Cardiac septum (tissue), 1 donor: Measurements from ENCODE around the gene TEX29. TPM values are rescaled to one million over a fixed set of nuclear protein-coding genes. Genes with fewer than 3 reads are reported as not detected.

Experiments
- DNase-seq: peaks from one replicate; pipeline ENCODE4 v3.0.0-alpha.2; 2020; ENCODE audit warnings: low spot score
- intact Hi-C: fragments of 100-400 bp; cut with DNase I; formaldehyde crosslinking; loops from one replicate; pipeline ENCODE4 v1.14.0; 2022
- total RNA-seq: library from RNA; stranded (reverse); fragmentation: NEBNext Ultra II Directional; extraction: Animal tissue kit (Norgen Biotek cat#: 25700); gene quantifications from one replicate; pipeline ENCODE4 v1.2.1, GENCODE V29; 2021
- donor health status: DM: no; HTN: no; CAD: no.

The TEX29 gene
- total RNA-seq, 1 donor from 2014 or later, result 0.70 TPM

DNA sequence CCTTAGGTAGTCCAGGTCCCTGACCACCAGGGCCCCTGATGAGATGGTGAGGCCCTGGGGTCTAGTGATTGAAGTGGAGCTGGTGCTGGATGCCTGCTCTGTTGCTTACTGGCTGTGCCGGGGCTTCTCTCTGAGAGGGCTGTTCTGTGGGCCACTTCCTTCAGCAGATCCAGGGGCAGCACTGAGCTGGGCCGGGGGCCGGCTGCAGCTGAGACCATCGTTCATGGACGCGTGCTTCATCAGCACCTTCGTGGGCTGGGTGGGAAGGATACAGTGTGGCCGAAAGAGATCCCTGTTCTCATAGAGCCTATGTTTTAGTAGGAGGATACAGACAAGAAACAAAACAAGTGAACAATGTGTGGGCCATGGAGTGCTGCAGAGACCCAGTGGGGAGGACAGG lies 33.2 kb upstream of the TEX29 start:
- intact Hi-C loops, result no loop called here
- DNase-seq, result no peak

DNA sequence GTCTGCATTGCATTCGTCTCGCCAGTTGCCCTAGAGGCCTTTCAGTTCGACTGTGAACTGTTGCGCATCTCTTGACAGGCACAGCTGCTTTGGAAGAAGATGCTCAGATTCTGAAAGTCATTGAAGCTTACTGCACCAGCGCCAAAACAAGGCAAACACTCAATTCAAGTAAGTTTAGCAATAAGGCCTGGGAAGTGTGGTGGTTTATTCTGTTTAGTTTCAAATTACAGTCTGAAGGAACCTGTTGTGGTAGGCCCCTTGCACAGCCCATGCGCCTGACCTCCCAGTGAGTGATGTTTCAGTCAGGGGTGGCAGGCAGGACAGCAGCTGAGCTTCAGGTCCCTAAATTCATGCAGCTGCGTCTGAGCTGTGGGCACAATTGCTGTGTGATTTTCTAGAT lies 32.2 kb upstream of the TEX29 start:
- DNase-seq, result no peak
- intact Hi-C loops, result no loop called here

DNA sequence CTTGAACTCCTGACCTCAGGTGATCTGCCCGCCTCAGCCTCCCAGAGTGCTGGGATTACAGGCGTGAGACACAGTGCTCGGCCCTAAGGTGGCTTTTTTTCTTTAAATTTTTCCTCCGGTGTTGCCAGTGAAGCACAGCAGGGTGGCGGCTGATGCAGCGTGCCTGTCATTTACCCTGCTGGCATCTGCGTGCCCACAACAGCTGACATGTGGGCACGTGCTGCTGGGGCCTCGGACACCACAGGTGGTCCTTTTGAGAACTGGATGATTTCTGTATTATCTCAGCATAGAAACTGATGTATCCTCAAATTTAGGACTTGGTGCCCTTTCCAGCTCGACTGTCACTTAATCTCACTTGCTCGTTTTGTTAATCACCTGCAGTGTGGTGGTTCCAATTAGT lies 31.2 kb upstream of the TEX29 start:
- intact Hi-C loops, result no loop called here
- DNase-seq, result no peak

DNA sequence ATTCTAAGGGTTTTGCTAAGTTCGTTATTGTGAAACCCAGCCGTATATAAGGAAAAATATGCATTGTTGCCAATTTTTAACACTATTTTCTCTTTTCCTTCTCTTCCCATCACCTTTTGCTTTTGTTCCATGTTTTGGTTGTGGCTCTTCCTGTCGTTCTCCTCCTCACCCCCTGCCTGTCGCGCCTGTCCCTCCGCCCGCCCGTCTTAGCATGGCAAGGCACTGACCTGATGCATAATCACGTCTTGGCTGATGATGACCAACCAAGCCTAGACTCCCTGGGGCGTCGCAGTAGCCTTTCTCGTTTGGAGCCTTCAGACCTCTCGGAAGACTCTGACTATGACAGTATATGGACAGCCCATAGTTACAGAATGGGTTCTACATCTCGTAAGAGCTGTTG lies 28.5 kb upstream of the TEX29 start:
- no peak for DNase-seq
- intact Hi-C loops, result no loop called here

DNA sequence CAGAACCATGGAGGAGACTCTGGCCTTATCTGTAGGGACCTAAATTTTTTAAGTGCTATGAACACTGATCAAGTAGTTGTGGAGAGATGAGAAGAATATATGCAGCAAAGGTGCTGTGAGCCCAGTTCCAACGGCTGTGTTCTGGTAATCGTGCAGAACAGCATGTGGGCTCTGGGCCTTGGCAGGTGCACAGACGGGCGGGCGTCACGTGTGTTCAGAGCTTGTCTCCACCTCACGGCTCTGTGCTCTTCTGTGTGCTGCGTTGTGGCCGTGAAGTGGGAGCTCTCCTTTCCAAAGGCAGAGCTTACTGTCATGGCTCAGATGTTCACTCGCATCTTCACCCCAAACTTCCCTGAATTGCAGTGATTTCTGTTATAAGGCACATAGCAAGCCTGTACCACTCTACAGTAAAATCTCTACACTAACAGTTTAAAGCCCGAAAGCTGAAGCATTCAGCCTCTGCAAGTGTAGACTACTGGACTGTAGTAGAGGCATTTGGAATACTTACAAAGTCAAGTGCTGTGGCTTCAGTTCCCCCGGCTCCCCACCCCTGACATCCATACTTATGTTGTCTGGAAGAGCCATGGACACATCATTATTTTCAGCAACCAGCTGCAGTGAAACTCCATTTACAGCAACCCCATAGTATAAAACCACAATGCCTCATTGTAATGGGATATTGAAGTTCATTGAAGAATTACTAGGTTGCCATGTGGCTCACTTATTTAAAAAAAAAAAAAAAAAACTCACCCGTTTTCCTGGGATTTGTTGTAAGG lies 27.5 kb upstream of the TEX29 start:
- no peak for DNase-seq
- intact Hi-C loops, result no loop called here

DNA sequence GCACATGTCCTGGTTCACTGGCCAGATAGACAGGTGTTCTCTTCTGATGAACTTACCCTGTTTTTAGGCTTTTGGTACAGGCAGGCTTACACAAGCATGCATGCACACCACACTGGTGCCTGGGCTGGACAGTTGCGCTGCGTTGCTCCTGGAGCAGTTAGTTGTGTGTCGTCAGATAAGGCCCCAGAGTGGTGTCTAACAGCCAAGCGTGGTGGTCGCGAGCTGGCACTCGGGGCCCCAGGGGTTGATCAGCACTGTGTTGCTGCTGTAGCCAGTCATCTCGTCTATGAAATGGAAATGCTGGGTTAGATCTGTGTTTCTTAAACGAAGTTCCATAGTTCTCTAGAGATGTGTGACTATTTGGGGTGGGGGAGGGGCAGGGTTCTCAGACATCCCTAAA lies 24.6 kb upstream of the TEX29 start:
- DNase-seq, result no peak
- intact Hi-C loops, result no loop called here

DNA sequence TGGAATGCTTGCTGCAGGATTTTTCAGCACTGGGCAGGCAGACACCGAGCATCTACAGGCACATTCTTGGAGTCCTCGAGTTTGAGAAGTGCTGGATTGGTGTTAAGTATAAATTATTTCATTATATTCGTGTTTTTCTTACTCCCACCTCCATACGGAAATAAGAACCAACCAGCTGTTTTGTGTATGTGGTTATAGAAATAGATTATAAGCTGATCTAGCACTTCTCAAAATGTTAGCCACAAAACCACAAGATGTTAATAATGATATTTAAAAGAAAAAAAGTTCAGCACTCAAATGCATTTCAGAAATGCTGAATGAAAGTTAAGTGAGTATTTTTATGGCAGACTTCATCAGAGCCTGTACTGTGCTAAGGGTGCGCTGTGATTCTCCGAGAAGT lies 24.0 kb upstream of the TEX29 start:
- no peak for DNase-seq
- intact Hi-C loops, result no loop called here

DNA sequence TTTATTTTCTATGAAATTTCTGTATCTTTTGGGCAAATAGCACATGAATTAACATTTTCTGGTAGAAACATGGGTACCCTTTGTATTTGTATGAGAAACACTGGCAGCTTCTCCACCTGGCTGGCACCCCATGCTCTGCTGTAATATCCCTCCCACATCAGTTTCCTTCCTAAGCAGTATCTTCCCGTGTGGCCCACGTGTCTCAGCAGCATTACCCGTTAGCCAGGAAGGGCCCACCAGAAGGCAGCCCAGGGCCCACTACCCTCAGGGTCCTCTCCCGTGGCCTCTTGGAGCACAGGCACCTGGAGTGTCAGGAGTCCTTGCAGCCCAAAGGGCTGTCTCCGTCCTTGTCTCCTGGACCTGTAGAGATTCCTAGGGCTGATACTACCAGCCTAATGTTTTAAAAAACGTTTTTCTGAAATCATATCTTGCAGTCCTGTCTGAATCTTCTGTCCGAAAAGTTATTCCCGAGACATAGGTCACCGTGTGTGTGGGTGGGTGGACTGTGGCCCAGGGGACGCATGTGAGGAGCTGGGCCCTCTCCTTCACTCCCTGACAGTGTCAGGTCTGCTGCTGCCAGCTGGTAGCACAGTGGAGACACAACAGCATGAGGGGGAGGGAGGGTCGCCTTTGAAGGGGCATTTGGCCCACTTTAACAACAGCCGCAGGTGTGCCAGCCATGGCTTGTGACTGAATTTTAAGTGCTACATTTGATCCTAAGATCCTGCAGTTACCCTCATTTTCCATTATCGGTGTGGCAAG lies 22.0 kb upstream of the TEX29 start:
- no peak for DNase-seq
- intact Hi-C loops, result no loop called here

DNA sequence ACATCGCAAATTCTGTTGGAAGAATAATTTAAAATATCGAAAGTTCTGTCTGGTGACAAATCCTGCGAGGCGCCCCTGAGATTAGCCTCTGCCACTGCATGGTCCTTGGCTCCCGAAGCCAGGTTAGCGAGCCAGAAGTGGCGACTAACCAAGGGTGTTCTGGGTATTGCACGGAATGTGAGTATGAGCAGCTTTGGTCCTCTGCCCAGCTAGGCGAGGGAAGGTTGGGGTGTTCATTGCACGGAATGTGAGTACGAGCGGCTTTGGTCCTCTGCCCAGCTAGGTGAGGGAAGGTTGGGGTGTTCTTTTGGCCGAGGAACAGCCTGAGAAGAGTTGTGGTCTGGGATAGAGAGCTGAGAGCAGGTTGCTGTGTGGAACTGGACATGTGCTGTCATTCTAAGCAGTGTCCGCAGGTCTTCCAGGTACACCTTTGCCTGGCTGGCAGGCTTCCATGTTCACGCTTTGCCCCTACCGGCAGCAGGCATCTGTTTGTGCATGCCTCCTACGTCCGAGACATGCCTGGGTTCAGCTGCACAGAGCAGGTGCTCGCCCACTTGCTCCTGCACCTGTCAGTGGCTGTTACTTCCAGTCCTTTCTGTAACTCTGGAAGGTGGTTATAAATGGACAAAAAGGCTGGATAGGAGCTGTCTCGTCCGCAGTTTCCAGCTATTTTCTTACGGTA lies 18.3 kb upstream of the TEX29 start:
- DNase-seq, result no peak
- intact Hi-C loops, result no loop called here

DNA sequence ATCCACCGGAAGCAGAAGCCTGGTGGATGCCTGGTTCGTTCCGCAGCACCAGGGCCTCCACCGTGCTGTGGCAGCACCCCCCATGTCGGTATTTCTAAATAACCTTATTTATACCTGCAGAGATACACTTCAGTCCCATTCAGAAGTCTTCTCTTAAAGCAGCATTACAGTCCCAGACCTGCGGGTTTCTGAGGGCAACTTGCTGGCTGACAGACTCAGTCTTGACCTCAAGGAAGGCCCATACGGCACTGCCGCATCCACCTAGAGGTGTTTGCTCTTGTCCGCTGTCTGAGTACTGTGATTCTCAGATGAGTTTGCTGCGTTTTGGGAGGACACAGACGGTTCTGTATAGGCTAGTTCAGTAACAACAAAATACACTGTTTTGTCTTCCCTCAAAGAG lies 16.9 kb upstream of the TEX29 start:
- no peak for DNase-seq
- intact Hi-C loops, result no loop called here

DNA sequence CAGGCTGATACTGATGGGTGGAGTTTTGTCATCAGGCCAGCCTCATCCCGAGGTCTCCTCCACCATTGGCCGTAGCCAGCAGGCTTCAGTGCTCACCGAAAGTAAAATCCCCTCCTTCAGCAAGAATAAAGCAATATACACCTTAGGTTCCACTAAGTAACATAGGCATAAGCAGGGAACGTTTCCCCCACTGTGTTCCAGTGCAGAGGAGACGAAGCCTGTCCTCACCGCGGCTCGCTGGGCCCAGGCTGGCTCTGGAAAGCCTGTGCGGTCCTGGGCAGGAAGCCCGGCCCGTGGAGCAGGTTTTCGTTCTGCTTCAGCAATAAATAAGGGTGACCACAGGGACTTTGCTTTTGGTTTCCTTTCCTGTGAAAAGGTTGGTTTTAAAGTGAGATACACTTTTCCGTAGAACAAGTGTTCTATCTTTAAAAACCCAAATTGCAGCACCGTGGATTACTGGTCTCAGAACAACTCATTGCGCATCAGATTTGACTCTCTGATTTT lies 16.3 kb upstream of the TEX29 start:
- intact Hi-C loops, result no loop called here
- DNase-seq, result no peak

DNA sequence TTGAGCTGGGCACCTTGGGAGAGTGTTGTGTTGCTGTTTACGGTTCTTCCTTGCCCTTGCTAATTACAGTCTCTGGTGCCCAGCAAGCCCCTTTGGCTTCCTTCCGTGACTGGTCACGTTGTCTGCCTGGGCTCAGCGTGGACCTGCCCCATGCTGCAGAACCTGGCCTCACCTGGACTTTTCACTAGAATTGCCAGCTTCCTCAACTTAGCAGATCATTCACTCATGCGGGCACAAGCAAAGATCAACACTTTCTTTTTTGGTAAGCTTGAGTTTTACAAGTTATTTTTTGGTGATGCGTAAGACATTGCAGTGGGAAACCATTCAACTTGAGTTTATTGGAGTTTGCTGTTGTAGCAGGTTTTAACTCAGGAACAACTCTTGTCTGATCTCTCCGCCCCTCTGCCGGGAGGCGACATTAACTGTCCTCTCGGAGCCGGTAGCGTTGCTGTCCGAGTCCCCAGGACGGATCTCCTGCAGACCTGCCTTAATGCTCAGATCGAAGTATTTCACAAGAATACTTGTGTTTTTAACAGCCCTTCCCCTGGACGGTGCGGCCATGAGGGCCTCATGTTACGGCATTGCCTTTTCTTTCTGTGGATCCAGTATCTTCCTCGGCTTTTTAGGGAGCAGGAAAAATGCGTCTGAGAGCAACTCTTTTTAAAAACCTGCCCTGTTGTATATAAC lies 15.7 kb upstream of the TEX29 start:
- DNase-seq, result no peak
- intact Hi-C loops, result no loop called here

DNA sequence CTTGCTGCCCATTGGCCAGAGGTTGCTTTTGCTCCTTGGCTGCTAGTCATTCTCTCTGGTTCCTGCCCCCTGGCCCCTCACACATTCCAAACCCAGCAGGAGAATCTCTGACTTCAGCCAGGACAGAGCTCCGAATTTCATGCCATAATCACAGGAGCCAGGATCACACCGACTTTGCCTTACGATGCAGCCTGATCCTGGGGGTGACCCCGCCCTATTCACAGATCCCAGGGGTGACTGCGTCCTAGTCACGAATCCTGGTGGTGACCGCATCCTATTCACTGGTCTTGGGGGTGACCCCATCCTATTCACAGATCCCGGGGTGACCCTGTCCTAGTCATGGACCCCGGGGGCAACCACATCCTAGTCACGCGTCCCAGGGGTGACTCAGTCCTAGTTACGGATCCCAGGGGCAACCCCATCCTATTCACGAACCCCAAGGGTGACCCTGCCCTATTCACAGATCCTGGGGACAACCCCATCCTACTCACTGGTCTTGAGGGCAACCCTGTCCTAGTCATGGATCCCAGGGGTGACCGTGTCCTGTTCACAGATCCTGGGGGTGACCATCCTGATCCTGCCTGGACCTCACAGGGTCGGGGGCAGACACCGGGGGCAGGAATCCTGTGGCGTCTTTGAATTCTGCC lies 7.4 kb upstream of the TEX29 start:
- DNase-seq, result no peak
- intact Hi-C loops, result no loop called here

DNA sequence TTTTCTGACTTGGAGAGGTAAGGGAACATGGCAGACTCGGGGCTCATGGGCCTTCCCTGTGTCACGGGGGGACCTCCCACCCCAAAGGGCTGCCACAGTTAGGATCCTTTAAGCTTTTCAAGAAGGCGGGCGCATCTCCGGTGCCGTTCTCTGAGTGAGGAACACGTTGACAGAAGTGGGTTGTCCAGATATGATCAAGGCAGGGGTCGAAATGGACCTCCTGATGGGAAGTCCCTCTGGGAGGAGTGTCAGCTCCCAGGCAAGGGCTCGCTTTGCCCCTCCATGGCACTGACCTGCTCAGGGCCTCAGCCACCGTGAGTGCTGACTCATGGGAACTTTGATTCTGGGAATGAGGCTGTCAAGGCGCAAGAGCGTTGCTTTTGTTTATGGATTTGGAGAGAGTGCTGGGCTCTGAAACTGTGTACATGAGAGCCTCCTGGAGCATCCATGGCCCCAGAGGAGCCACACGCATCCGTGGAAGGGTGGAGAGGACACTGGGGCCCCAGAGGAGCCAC lies 6.5 kb upstream of the TEX29 start:
- DNase-seq, result no peak
- intact Hi-C loops, result no loop called here

DNA sequence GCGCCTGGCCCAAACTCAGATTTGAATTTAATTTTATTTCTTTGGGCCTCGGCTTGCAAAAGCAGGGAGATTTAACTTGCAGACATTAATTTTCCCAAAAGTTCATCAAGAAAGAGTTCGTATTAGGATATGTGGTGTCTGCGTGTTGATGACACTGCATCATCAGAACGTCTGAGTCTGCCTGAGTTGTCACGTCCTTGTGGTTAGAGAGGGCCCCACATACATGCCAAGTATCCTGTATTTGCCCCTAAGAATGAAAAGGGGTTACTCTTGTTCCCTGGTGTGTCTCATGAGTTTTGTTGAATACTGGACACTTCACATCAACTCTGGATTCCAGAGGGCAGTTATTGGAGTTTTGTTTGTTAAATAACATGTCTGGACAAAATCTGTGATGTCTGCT lies 5.6 kb upstream of the TEX29 start:
- intact Hi-C loops, result no loop called here
- DNase-seq, result no peak

DNA sequence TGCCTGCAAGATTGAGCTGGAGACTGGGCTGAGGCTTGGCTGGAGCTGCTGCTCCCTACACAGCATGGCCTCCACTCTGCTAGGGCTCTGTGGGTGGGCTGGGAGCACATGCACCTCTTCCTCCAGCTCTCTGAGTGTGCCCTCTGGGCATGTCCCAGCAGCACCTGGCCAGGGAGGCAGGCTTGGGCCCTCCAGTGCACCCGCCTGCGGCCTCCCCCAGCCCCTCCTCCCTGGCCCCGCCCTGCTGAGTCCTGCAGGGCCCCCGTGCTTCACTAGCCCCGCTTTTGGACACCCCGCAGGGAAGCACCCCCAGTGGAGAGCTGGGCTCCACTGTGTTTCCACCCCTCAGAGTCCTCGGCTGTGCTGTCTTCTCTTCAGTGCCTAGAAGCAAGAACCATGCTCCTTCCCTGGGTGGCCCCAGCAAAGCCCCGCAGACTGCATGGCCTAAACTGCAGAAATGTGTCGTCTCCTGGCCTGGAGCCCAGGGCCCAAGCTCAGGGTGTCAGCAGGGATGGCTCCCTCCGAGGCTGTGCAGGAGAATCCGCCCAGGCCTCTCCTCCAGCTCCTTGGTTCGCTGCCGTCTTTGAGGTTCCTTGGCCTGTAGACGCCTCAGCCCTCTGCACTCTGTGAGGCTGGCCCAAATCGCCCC lies 5.0 kb upstream of the TEX29 start:
- intact Hi-C loops, result no loop called here
- DNase-seq, result no peak

DNA sequence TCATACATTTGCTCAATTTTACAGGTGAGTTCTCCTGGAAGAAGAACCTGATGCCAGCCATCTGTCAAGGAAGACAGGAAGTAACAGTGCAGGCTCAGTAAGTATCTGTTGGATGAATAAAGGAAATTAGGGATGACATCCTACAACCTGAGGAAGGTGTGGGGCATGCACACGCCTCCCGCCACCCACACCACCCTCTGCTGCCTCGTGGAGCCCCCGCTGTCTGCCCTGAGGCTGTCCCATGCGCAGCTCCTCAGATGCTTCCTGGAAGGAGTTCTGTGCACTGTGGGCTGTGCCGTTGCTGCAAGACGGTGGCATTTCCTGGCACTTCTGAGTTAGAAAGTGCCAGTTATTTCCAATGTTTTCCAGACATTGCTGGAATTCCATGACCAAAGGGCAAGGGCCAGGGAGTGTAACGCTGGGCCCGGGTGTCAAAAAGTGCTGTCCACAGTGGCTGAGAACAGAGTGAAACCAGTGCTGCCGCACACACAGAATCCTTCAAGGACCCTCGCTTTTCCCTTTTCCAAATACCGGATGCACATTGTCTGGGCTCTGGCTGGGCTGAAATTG lies 4.2 kb upstream of the TEX29 start:
- DNase-seq, result no peak
- intact Hi-C loops, result no loop called here

DNA sequence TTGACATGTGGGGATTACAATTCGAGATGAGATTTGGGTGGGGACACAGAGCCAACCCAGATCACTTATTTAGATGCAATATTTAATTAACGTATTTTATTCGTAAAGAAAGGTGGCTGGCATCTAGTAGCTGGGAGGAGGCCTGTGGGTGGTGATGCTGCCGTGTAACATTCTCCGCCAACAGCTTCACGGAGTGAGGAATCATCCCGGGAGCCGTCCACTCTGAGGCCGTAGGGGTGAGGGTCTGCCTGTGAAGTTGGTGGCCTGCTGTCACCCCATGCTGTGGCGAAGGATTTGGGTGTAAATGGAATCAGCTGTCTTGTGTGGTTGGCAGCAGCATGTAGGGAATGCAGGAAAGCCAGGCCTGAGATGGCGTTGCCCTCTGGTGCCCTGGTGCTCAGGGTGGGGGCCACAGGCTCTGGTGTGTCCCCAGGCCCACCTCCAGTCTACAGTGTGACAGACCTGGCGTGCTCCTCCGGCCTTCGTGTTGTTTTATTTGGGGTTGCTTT lies 3.3 kb upstream of the TEX29 start:
- no peak for DNase-seq

More for the DNA sequence above, 3.3 kb upstream of the TEX29 start:
- intact Hi-C loops, result no loop called here
